ENCODE results near the gene ALK.

Gene ALK

DNA sequence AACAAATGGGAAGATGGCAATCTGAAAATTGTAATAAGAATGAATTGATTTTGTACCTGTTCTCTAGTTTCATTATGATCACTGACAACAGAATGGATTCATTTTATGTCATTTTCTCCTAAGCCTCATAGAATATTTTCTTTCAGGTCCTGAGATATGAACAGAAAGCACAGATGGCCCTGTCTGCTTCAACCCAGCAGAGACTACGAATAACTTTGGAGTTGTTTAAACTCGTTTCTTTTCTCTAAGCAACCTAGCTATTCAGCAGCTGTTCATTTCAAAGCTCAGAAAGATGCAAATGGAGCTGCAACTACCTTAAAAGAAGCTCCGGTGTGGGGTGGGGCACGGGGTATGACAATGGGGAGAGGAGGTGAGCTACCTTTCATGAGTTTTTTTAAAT is 124.9 kb downstream of the ALK start:
- DNase-seq (ENCODE audit: low spot score): no peak

GRCh38 chr2:29789911-29790485 is 131.4 kb downstream of the ALK start:
- no peak for DNase-seq (ENCODE audit: low spot score)

DNA sequence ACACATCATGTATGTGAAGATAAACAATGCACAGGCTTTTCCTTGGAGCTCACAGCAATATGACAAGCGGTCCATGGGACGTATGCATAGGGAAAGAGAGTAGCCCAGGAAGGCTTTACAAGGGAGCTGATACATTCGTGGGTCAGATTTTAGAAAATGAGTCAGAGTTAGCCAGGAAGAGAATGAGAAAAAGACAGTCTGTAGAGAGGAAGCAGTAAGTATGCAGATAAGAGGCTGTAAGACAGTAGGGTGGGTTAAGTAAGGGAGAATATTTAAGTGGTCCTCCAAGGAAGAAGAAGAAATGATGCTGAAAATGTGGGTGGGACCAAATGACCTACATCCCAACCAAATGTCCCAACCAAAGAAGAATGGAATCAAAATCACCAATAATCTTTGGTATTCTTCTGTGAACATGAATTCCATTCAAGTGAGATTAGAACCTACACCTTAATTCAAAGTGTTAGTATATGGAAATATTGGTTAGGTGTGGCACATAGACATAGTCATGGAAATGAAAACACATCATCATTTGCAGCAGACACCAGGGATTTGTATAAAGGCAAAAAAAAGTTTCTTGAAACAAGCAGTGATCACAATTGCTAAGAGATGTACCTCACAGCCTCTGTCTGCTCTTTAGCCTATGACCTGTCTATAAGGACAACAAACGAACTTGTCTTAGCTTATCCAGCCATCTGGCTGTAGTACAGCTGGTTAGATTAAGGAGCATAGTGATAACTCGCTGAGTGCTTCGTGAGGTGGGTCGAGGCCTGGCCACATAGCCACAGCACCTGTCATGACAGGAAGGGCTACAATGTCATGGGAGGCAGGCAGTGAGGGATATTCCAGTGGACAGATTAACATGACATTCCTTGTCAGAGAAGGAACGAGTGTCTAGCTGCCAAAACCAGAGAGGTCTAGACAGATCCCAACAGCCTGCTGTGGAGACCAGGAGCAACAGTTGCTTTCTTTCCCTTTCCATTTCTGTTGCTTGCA is 133.6 kb downstream of the ALK start:
- DNase-seq (ENCODE audit: low spot score): no peak

DNA sequence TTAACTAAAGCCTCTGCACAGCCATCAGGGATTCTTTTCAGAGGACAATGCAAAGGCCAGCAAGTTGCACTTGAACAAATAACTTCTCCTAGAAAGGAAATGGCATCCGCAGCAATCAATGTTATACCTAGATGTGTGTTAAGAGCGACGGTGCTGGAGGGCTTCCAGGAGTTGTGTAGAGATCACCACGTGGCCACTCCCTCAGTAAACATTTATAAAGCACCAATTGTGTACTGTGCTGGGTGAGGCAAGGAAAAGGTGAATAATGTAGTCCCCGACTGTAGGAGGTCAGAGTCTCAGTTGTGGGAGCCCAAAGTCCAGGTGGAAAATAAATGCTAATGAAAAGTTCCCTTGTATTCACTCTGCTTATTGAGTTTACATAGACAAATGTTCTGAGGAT is 135.0 kb downstream of the ALK start:
- no peak for DNase-seq (ENCODE audit: low spot score)

- DNase-seq (ENCODE audit: low spot score): no peak
These were observed 137.7 kb downstream of the ALK start for GRCh38 chr2:29783666-29784065.

- no peak for DNase-seq (ENCODE audit: low spot score)
These were observed 138.6 kb downstream of the ALK start for GRCh38 chr2:29782549-29783458.

DNA sequence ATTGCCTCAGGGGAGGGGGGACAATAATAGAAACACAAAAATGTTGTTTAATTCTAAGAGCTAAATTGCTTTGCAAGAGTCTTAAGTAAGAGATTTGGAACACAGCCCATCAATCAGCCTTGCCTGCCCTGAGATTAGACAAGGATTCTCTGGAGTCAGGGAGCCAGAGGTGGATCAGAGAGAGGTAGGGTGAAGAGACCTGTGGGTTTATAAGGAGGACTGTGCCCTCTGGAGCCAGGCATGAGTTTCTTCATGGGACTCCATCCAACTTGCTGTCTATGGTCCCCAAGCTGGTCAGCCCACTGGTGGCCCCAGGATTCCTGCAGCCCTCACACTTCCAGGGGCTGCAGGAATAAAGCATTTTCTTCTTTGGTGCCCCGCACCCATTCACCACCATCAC is 139.3 kb downstream of the ALK start:
- no peak for DNase-seq (ENCODE audit: low spot score)

DNA sequence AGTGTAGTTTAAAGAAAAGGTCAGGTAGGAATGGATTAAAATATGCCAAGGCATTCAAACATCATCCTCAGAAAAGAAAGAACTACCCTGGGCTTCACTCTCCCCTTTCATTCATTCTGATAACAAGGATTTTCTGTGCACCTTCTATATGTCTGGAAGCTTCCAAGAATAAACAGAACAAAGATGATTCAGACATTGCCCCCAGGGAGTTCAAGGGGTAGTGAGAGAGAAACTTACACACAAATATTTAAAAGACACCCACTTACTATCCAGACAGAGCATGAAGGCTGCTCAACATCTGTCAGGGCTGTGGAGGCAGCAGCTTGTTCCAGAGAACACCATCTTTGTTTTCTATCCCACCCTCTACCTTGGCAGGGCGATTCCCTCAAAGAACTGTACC is 140.5 kb downstream of the ALK start:
- DNase-seq (ENCODE audit: low spot score): no peak

- DNase-seq (ENCODE audit: low spot score): no peak
These were observed 144.2 kb downstream of the ALK start for GRCh38 chr2:29777161-29777560.

- DNase-seq (ENCODE audit: low spot score): no peak
These were observed 145.0 kb downstream of the ALK start for GRCh38 chr2:29776406-29776805.

GRCh38 chr2:29775937-29776336 is 145.4 kb downstream of the ALK start:
- DNase-seq (ENCODE audit: low spot score): no peak

DNA sequence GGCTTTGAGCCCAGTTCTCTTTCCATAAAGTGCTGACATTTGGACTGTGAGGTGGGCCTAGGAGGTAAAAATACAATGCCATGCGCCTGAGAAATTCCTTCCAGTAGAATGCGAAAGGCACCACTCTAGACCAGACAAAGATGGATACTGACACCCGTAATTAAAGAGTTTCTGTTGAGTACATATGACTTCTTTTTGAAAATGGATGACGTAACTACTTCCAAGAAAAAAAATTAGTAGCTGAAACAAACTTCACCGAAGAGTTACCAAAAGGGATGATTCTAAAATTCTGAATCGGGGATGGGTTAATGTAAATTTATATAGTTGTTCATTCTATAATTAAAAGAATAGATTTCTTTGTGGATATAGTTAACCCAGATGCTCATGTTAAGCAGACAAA is 146.8 kb downstream of the ALK start:
- DNase-seq (ENCODE audit: low spot score): no peak

GRCh38 chr2:29770846-29771245 is 150.5 kb downstream of the ALK start:
- DNase-seq (ENCODE audit: low spot score): no peak

- no peak for DNase-seq (ENCODE audit: low spot score)
These were observed 151.5 kb downstream of the ALK start for GRCh38 chr2:29769847-29770246.

DNA sequence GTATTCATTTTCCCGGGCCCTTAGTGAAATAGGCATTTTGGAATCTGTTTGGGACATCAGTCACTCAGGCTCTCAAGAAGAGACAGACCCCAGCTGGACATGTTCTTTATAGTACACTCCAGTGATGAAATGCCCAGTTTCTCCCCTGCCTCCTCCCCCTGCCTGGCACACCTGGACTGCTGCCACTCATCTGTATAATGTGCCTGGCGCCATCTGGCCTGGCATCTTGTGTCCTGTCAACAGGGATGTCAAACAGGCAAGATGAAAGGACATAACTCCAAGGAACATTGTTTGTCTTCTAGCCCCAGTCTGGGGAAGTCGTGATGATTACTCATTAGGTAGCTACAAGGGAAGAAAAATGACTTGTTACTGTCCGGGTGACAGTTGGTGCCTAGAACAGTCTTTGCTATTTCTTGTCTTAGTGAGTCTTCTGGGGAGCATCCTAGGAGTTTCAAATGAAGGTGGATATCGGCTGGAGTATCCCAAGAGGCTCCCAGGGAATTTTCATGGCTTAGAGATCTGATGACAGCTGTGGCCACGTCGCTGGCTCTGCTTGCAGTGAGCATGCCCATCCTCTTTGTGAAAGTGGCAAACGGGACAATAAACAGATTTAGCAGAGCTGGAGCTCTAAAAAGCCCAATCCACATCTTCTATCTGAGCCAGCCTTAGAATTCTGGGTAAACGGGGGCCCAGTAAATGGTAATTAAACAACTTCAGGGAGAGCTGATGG is 153.6 kb downstream of the ALK start:
- DNase-seq (ENCODE audit: low spot score): no peak

DNA sequence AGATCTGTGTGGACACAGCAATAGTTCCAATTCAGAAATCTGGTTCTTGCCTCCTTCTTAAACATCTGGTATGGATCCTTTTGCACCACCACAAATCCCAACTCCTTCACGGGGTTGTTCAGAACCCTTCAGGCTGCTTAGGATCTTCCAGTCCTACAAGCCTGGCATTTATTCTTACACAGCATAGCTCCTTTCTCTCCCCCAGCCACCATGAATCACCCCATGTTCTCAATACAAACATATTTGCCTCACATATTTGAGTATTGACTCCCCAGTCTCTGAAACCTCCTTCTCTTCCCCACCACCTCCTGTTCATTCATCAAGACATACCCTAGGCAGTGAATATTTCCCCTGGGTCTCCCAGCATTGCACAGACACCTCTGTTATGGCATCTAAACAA is 155.2 kb downstream of the ALK start:
- no peak for DNase-seq (ENCODE audit: low spot score)

DNA sequence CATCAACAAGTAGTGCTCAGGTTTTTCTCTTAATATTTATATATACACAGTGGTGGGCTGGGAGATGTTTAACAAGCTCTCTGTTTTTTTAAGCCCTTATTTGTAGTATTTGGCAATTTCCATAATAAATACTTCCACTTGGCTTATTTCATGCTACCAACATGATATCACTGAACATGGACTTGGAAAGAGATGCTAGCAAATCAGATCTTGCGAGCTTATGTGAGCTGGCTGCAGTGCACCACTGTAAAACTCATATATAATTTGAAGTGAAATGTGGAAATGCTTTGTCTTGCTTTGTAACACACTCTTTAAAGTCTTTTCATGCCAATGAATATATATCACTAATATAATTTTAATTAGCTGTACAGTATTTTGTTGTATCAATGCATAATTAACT is 155.7 kb downstream of the ALK start:
- DNase-seq (ENCODE audit: low spot score): no peak

GRCh38 chr2:29763371-29763770 is 158.0 kb downstream of the ALK start:
- DNase-seq (ENCODE audit: low spot score): no peak

- DNase-seq (ENCODE audit: low spot score): no peak
These were observed 159.1 kb downstream of the ALK start for GRCh38 chr2:29762239-29762638.

DNA sequence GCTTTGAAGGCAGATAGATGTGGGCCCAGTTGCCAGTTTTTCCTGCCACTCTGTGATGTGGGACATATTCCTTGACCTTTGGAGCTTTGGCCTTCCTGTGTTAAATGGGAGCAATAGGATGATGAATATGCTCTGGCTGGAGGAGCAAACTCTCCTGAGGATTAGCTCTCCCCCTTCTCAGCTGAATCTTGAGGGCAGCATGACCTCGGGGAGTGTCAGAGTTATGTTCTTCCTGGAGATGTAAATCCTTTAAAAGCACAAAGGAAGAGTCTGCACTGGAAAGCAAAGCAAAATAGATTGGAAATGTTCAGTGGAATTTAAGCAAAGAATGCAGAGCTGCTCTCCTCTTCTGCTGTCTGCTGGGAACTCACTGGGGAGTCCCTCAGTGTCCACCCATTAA is 160.1 kb downstream of the ALK start:
- no peak for DNase-seq (ENCODE audit: low spot score)

GRCh38 chr2:29760008-29760407 is 161.4 kb downstream of the ALK start:
- DNase-seq (ENCODE audit: low spot score): no peak

- DNase-seq (ENCODE audit: low spot score): no peak
These were observed 162.0 kb downstream of the ALK start for GRCh38 chr2:29759360-29759759.
